Suppressor macrophage treated with lipopolysaccharide for 4 hours (primary cell): ENCODE measurements around the gene ZNF697.
A peak's percentile ranks its signal among the peaks of the same experiment; 100 is the strongest.

ENCODE experiments used
- DNase-seq: peaks from one replicate; pipeline ENCODE4 v3.0.0-alpha.2; 2020

The ZNF697 gene

DNA sequence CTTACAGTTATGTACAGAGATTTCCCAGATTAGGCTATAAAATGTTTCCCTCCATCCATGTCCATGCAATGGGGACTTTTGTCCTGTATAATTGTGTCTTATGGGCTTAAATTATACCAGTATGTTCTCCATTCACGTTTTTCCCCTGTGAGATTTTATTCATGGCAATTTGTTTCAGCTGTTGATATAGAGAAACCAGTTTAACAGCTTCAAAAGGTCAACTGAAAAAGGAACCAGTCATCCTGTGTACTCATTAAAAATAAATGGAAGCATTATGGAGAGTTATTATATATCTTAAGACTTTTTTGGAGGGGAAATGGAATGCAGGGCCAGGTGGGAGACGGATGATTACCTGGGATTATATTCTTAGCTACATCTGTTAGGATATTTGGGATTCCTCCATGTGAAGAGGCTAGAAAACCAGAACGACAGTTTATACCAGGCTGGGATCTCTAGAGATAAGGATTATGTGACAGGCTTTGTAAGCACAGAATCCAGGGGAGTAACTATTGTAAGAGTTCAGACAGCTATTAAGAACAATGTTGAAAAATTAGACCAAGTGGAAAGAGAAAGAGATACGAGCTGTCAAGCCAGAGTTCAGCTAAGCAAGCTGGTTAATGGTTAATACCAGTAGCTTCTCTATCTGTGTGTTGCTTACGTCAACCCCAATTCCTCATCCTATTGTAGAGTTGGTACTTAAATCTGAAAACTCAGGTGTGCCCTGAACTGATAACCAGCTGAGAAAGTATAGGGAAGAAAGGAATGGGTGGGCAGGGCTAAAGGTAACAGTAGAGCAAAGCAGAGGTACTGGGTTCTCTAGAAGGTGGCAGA, 12.4 kb upstream of the ZNF697 start:
- DNase-seq, result no peak

DNA sequence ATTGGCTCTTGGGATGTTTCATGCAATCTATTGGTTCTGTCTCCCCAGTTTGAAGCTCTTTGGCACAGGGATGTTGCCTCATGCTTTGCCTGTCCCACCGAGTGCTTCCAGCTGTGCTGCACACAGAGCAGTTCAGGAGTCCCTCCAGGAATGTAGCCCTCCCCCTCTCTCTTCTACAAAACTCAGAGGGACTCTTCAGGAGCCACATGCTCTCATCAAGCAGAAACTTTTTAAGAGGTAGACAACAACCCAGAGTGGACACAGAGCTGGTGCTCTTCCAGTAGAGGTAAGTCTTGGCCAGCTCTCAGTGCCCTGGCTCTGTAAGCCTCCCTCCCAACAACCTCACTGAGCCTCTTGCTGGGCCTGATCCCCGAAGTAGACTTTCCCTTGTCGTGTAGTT, 11.6 kb upstream of the ZNF697 start:
- DNase-seq, result no peak

DNA sequence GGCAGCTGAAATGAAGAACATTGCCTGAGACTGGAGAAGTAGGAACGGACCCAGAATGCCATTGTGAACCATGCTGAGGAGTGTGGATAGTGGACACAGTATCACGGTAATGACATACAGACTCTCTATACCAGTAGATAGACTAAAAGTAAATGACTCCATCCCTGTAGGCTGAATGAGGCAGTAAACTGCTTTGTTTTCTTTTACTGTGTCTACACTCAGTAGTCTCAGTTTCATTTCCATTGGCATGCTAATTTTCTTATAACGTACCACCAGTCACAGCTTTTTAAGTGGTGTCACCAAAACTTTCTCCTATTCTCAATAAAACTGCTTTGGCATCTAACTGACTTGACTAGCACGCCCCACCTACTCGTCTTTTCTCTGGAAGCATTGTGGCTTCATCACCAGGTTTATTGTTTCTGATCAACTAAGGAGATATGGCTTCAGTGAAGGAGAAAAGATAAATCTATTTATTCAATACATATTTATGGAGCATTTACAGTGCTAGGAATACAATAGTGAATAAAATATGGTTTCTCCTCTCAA, 8.4 kb upstream of the ZNF697 start:
- DNase-seq, result no peak

DNA sequence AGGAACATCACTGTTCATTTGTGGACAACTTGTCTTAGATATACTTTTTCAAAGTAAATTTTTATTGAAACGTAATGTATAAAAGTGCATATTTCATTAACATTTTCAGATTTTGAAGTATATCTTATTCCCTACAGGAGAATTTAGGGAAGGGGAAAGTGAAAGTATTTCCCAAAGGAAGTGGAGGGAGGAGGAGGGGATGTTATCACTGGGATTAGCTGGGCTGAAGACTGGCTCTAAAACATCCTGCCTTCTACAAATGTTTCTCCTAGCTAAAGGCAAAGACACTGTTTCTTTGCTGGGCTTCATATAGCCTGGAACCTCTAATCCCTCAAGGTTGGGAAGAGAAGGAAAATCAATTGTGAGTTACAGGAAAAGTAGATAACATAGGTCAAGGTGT, 7.1 kb upstream of the ZNF697 start:
- DNase-seq, result no peak

DNA sequence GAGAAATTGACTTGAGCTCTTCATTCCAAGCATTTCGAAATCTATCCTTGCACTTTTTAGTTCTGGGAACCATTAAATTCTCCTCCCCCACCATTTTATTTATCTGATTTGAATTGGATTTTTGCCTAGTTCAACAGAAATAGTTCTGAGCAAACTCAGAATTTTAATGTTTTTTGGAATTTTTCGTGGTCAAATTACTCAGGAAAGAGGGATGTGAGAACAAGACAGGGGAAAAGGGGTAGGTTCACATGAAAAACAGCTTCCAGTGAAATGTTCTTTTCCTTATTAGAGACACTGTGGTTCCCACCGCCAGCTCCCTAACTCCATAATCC, 5.7 kb upstream of the ZNF697 start:
- DNase-seq, result no peak

DNA sequence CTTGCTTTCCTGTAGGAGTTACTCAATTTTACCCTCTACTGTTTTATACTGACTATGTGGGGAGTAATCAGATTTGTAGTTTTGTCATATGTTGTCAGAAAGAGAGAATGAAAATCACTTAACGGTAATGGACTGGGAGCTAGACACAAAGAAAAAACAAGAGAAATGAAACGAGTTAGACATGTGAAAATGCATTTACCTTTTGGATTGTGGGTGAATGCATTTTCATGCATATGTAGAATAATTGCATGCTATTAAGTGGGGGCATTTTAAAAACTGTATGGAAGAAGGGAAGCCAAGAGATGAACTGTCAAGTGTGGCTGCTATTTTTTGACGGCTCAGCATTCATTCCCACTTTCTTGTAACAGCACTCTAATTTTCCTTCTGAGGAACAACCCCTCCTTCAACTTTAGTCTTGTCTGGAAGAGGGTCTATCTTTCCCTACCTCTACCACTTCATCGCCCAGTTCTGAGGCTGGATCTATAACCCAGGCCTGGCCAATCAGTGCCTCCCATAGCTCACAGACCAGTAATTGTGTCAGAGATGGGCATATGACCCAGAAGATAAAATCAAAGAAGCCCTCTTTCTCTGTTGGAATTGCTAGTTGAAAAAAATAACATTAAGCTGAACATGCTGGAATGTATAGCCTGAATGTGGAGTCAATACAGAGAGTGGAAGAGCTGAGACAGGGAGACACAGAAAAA, 5.2 kb upstream of the ZNF697 start:
- DNase-seq, result no peak

DNA sequence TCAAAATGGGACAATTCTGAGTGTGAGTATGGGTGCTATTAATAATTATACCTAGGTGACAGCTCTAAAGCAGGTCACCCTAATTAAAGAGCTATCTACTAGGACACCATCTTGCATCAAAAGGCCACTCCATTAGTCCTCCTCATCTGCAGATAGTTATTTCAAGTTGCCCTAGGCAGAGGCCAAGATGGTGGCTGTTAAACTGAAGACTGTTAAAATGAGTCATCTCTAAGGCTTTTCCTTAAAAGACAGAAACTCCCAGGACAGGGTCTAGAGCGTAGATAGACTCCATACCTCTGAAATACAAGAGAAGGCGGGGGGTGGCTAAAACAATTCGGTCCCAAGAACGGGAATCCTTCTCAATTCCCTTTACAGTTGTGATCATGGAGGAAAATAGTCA, 4.5 kb upstream of the ZNF697 start:
- no peak for DNase-seq

DNA sequence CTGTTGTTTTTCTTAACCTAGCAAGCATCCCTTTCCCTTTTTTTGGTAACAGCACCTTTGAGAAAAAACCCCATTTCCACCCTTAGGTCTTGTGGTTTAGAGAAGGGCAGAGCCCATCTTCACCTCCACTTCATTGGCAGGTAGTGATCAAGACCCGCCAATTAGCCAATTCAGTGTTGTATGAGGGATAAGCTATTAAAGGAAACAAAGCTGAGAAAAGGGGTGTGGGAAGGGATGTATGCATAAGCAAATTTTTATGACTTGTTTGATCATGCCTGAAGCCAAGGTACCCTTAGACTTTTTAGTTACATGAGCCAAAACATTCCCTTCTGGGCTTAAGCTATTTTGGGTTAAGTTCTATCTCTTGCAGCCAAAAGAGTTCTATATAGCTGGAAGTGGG, 3.6 kb upstream of the ZNF697 start:
- DNase-seq, result no peak

DNA sequence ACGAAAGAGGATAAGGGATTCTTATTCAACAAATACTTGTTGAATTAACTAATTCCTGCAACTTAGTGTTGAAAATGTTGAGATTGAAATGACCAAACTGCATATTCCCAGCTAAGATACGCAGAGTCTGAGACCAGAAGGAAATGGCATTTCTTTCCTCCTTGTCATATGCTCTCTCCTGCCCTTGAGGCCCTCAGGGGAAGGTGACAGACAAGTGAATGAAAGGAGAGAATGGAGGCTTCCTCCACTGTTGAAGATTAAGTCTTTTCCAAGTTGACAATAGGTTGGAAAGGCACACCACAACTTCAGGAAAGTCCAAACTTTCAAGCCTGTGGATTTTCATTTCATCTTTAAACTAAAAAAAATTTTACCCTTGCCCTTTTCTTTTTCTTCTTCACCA, 3.1 kb upstream of the ZNF697 start:
- DNase-seq, result no peak

DNA sequence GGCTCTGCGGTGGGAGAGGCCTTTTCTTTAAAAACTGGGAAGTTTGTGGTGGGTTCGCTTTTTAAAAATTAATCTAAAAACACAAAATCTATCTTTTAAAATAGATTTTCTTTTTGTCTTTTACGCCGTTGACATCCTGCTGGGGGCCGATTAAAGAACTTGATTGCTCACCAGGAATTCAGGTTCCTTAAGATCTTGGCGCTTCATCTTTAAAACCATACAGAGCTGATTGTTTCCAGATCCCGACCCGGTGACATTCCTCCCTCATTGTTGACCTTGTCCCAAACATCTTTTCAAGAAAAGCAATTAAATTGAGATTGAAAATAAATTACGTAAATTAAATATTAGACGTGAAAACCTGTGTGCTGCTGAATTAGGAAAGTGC, 546 bp upstream of the ZNF697 start:
- DNase-seq, result no peak

DNA sequence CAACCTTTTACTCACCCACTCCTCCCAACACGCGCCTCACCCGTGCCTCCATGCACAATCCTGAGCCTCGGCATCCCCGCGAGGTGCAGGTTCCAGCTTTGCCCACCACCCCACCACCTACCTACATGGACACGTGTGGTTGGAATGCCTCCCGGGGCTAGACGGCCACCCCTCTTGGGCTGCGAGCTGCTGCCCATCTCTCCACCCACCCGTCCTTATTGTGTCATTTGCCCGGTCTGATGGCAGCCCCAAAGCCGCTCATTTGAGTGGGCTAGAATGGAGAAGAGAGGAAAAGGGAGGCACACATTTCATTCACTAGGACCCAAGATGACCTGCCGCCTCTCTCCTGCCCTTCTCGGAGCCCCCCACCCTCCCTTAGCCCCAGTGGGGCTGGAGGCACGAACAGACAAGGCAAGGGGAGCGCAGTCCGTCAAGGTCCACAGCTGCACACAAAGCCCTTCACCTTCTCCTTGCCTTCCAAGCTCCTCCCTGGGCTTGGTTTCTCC, 785 bp downstream of the ZNF697 start:
- DNase-seq, result peak; percentile 42

DNA sequence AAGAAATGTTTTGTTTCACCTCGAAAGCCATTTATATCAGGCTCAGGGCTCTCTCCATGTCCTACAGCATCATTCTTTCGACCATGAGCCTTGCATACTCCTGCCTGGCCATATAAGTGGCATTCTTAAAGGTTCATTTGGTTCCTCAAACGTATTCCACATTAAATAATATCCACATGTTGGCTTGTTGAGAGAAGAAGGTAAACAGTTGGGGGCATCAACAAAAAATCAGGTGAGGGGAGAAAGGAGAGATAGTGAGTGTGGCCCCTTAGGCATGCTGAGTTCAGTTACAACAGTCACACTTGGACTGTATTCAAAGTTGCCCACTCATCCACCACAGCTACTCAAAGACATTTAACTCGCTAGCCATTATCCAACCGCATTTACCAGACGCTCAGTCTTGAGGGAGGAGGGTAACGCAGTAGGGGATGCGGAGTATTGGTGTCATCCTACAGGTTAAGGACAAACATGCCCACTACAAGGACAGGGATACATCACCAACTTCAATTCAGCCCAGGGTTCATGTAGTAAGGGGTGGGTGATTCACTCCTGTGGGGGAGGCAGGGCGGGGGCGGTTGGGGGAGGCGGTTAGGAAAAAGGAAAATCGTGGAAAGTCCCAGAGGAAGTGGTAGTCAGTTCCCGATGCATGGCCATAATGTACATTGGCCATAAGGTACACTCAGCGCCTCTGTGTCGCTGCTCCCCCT, 1.4 kb downstream of the ZNF697 start:
- peak; percentile 69 for DNase-seq

DNA sequence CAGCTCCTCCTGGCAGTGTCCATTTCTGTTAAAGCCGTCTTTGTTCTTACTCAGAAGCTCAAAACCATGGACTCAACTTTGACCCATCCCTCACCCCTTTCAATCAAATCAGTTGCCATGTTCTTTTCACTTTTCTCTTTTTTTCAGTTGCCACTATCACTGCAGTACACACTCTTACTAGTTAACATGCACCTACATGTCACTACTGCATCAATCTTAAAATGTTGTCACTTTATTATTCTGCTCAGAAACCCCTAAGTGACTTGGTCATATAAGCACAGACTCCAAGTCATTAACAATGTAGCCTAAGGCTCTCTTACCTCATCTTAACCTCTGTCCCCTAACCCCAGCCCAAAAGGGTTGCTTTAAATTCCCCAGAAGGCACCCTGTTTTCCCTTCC, 9.0 kb downstream of the ZNF697 start:
- no peak for DNase-seq

DNA sequence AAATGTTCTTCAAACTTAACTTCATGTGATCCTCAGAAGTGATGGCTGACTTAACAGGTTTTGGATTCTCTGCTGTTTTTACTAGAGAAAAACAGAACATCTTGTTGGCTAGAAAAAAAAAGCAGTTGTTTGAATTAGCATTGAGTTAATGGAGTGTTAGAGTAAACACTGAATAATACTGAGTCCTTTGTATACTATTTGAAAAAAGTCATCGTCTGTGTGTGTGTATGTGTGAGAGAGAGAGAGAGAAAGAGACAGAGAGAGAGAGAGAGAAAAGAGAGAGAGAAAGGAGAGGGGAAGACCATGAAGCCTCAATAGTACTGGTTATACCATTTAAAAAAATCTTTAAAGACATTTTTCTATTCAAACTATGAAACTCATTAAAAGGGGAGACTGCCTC, 10.4 kb downstream of the ZNF697 start:
- no peak for DNase-seq

DNA sequence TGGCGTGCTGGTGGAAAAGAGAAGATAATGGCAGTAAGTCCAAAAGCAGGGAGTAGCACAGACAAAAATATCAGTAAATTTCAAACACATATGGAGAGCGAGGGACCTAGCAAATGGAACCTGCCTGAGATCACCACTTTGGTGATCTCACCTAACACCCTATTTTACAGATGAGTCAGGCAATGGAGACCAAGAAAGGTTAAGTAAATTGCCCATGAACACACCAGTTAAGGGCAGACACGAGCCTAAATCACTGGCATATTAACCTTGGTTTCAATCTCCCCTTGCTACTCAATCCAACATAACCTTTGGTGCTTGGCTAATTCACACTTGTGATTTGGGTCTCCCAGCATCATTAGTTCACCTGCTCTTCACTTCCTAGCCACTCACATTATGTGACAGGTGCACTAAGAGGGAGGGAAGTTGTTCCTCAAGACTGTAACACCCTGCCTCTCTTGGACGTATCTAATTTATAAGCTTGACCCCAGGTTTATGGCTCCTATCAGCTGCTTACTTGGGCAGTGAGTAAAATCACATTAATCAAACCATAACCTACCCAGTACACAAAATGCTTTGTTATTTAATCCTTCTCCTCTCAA, 11.5 kb downstream of the ZNF697 start:
- DNase-seq, result no peak

DNA sequence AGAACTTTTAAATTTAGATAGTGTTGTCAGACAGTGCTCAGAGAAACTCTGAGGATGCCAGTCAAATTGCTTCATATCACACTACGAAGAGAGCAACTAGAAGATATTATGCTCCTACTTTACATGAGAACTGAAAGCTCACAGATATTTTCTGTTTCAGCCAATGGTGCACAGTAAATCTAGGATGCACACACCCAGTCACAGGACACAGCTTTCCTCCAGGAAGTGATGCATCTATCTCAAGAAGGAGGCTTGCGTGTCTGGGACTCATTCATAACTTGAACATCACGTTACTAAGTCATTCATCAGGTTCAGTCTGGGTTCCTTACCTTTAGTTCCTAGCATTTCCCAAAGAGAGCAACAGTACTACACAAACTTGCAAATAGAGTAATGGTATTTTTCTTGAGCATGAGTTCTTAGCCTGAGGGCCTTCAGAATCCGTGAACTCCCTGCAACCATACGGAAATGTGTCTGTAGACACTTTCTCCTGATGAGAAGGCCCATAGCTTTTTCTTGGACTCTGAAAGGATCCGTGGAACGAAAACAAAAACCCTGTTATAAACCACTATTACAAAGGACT, 12.2 kb downstream of the ZNF697 start:
- peak; percentile 17 for DNase-seq

DNA sequence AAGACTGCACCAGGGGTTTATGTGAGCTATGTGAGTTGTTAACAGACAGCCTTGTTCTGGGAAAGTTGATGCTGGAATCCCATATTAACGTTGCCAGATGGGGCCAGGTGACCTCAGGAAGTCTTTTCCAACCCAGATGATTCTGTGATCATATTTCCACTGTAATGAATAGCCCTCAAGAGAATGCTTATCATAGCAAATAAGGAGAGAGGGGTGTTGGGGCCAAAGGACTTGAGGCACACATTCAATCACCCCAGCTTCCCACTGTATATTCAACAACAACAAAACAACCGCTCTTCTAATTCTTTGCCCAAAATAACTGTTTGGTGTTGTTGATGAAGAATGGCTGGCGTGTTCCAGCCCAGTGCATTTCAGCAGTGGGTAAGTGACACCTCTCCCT, 14.1 kb downstream of the ZNF697 start:
- DNase-seq, result no peak

DNA sequence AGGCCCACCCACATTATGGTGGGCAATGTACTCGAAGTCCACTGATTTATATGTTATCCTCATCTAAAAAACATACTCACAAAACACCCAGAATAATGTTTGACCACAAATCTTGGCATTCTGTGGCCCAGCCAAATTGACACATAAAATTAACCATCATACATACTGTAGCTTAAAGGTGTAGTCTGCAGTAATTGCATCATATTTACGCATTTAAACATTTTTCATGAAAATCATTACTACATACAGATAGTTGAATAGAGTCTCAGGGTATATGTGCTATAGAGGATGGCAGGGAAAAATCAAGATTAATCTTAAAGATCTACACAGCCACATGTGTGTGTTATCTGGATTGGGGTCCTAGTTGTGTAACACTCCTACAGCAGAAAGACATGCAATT, 14.5 kb downstream of the ZNF697 start:
- no peak for DNase-seq

DNA sequence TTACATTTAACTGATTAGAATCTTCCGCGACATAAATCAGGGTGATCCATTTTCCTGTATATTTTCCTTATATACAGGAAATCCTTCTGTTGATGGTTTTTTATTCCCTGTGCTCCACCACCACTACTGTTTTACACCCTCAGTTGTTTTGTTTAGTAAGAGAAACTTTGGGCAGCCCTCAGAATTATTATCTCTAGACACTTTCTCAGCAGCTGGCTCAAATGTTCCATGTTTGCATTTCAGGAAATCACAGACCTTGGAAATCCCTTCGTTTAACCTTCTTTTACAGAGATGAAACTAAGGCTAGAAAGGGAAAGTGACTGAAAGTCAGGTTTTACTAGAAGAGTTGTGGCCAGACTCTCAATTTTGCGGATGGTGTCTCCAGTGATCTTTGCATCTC, 15.2 kb downstream of the ZNF697 start:
- no peak for DNase-seq

DNA sequence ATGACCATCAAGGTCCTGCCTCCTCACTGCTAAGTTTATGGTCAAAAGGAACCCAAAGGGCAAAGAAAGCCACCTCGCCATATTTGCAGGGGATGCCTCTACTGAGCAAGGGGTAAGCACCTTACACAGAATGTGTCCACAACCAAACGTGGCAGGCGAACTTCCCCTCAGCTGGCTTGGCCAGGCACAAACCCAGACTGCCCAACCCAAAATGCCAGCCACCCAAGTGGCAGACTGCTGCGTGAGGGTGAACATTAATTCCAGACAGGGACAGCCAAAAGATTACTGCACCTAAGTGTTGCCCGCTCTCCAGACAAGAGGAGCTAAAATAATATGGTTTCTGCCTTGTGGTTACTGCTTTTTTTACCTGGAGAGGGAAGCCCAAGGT, 16.0 kb downstream of the ZNF697 start:
- DNase-seq, result no peak

DNA sequence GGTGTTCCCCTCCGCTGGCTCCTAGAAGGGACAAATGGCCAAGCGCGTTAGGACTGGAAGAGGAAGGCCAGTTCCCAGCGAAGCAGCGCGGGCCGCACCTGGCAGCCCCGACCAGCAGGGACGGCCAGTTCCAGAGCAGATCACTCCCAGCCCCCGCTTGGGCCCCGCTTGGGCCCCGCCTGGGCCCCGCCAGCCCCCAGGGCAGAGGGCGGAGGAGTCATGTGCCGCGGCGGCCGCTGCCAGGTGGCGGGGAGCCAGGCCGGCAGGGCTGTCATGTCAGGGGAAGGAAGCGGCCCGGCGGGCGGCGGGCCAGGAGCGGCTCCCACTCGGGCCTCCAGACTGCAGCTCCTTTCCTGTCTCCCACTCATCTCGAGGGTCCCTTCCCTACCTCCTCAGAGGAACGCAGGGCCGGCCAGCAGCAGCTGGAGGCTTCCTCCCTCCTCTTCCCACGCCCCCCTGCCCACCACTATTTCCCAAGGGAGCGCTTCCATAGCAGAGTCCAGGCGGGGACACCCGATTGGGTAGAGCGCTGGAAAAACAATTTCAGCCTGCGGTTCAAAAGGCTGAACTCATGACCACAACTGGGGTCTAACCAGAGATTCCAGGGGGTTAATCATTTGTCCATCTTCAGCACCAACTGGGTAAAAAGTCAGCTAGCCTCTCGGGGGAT, 16.5 kb downstream of the ZNF697 start:
- peak; percentile 36 for DNase-seq

DNA sequence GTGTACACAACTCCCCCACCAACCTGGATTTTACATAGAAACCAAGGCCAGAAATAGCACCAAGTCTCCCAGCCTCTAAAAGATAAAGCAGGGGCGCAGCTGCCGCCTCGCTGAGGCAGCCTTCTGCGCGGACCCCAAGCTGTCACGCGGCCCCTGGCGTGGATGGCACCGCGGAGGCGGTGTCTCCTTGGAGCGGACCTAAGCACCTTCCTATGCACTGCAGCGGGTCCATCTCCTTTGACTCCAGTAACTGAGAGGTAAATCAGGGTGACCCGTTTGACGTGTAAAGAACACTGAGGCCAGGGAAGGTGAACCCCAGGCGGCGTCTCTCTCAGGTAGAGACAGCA, 17.0 kb downstream of the ZNF697 start:
- no peak for DNase-seq
